Trophoblast cell (in vitro differentiated cells and primary cell): Measurements from ENCODE around the gene CACNA1C.

Experiments
- DNase-seq, 2 donors: peaks; one replicate each; pipeline ENCODE4 v3.0.0-alpha.2; 2016
- H2AFZ ChIP-seq: 2 replicates; pipeline ENCODE4 v1.6.1; 2013; ENCODE audit warnings: low read length, moderate library complexity, mild to moderate bottlenecking; ENCODE audit not compliant: insufficient read depth, poor library complexity
- H2AK5ac ChIP-seq: 2 replicates; pipeline ENCODE4 v1.6.1; 2013; ENCODE audit warnings: mild to moderate bottlenecking, low read length
- H2BK120ac ChIP-seq: 2 replicates; pipeline ENCODE4 v1.6.1; 2013; ENCODE audit warnings: low read length, mild to moderate bottlenecking, moderate library complexity; ENCODE audit not compliant: insufficient read depth, poor library complexity
- H2BK12ac ChIP-seq: 2 replicates; pipeline ENCODE4 v1.6.1; 2013; ENCODE audit warnings: mild to moderate bottlenecking, low read length, moderate library complexity
- H2BK5ac ChIP-seq: 2 replicates; pipeline ENCODE4 v1.6.1; 2013; ENCODE audit warnings: low read length, low read depth, moderate library complexity, mild to moderate bottlenecking; ENCODE audit not compliant: poor library complexity
- H3K14ac ChIP-seq: 2 replicates; pipeline ENCODE4 v1.6.1; 2013; ENCODE audit warnings: mild to moderate bottlenecking, low read length
- H3K18ac ChIP-seq: 2 replicates; pipeline ENCODE4 v1.6.1; 2013; ENCODE audit warnings: mild to moderate bottlenecking, low read length
- H3K23ac ChIP-seq: 2 replicates; pipeline ENCODE4 v1.6.1; 2013; ENCODE audit warnings: low read length
- H3K27ac ChIP-seq: 2 replicates; pipeline ENCODE4 v1.5.1; 2013; ENCODE audit warnings: low read depth, mild to moderate bottlenecking, inconsistent platforms, low read length, moderate library complexity
- H3K27me3 ChIP-seq: 2 replicates; pipeline ENCODE4 v1.6.1; 2013; ENCODE audit warnings: inconsistent platforms, mild to moderate bottlenecking, low read length, moderate library complexity; ENCODE audit not compliant: insufficient read depth
- H3K36me3 ChIP-seq, 2 experiments: 1 replicate in 1 of 2; 2 replicates in 1 of 2; pipeline ENCODE4 v1.6.1; 2013; ENCODE audit warnings: low read length in 2 of 2, mild to moderate bottlenecking in 2 of 2, moderate library complexity in 1 of 2; ENCODE audit not compliant: insufficient read depth in 2 of 2, control insufficient read depth in 1 of 2
- H3K4ac ChIP-seq: 2 replicates; pipeline ENCODE4 v1.6.1; 2013; ENCODE audit warnings: low read depth, mild to moderate bottlenecking, low read length, moderate library complexity
- H3K4me1 ChIP-seq, 2 experiments: 1 replicate in 1 of 2; 2 replicates in 1 of 2; pipeline ENCODE4 v1.6.1; 2013; ENCODE audit warnings: low read length in 2 of 2, mild to moderate bottlenecking in 2 of 2, moderate library complexity in 1 of 2; ENCODE audit not compliant: insufficient read depth in 2 of 2, control insufficient read depth in 1 of 2
- H3K4me2 ChIP-seq: 2 replicates; pipeline ENCODE4 v1.6.1; 2013; ENCODE audit warnings: inconsistent platforms, mild to moderate bottlenecking, low read length, moderate library complexity
- H3K4me3 ChIP-seq: 2 replicates; pipeline ENCODE4 v1.5.1; 2013; ENCODE audit warnings: mild to moderate bottlenecking, low read depth, low read length, inconsistent platforms
- H3K79me1 ChIP-seq: one replicate; pipeline ENCODE4 v1.6.1; 2013; ENCODE audit warnings: low read length
- H3K79me2 ChIP-seq: 2 replicates; pipeline ENCODE4 v1.6.1; 2013; ENCODE audit warnings: low read length, mild to moderate bottlenecking; ENCODE audit not compliant: control insufficient read depth, insufficient read depth, poor library complexity
- H3K9ac ChIP-seq: 2 replicates; pipeline ENCODE4 v1.6.1; 2013; ENCODE audit warnings: mild to moderate bottlenecking, low read length
- H3K9me3 ChIP-seq: 2 replicates; pipeline ENCODE4 v1.6.1; 2013; ENCODE audit warnings: low read depth, mild to moderate bottlenecking, control low read depth, inconsistent platforms, low read length; ENCODE audit not compliant: insufficient read depth
- H4K12ac ChIP-seq: 2 replicates; pipeline ENCODE4 v1.6.1; 2013; ENCODE audit warnings: low read depth, mild to moderate bottlenecking, low read length, moderate library complexity
- H4K8ac ChIP-seq: 2 replicates; pipeline ENCODE4 v1.6.1; 2013; ENCODE audit warnings: low read depth, mild to moderate bottlenecking, low read length, moderate library complexity
- H4K91ac ChIP-seq: one replicate; pipeline ENCODE4 v1.6.1; 2013; ENCODE audit warnings: low read depth, mild to moderate bottlenecking, low read length, moderate library complexity
- WGBS: extraction: QIAGEN DNeasy Blood & Tissue Kit; methylation state at CpG from one replicate; pipeline ENCODE4 v1.1.7; 2013; ENCODE audit warnings: missing lambda C conversion rate; ENCODE audit not compliant: insufficient read length, insufficient coverage; ENCODE audit errors: extremely low coverage; 5-methylcytosine and 5-hydroxymethylcytosine counted together

Gene CACNA1C

DNA sequence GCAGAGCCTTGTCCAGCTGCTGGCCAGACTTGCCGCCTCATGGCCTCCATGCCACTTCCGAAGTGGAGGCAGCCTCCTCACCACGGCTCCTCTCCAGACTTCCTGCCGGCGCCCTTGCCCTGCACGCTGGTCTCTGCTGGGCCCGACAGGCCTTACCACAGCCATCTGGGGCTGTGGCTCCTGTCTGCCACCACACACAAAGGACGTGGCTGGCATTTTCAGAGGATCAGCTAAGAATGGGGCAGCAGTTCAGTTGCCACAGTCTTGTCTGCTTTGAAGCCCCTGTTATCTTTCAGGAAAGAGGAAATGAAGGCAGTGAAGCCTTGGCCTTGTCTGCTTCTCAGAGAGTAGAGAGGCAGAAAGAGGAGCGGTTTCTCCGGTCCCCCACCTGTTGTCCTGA, 564.0 kb downstream of the CACNA1C start:
- H3K9ac ChIP-seq, result no peak overlapping the region
- H4K12ac ChIP-seq, result no peak overlapping the region
- no peak overlapping the region for H2BK120ac ChIP-seq
- no peak overlapping the region for H2BK5ac ChIP-seq
- H2AK5ac ChIP-seq, result no peak overlapping the region
- H3K27ac ChIP-seq, result no peak overlapping the region
- no peaks in the 10 kb centered on the region for H3K79me2 ChIP-seq
- DNase-seq, result no peak
- H3K27me3 ChIP-seq, result no peaks in the 10 kb centered on the region
- H3K4me1 ChIP-seq, result no peaks in the 10 kb centered on the region
- no peak overlapping the region for H3K4me2 ChIP-seq
- no CpG with 5 or more reads among the region's 10 CpGs for WGBS
- no peaks in the 10 kb centered on the region for H3K79me1 ChIP-seq
- no peak overlapping the region for H2BK12ac ChIP-seq
- no peak overlapping the region for H3K23ac ChIP-seq
- H3K18ac ChIP-seq, result no peak overlapping the region
- H3K36me3 ChIP-seq, result peaks cover 0 to 10% of the 10 kb centered on the region in 2 experiments
- no peak overlapping the region for H3K14ac ChIP-seq
- H2AFZ ChIP-seq, result no peak overlapping the region
- no peak overlapping the region for H4K8ac ChIP-seq
- H3K4me3 ChIP-seq, result no peak overlapping the region
- H3K4ac ChIP-seq, result no peak overlapping the region
- H3K9me3 ChIP-seq, result peaks cover 3% of the 10 kb centered on the region
- H4K91ac ChIP-seq, result no peak overlapping the region

DNA sequence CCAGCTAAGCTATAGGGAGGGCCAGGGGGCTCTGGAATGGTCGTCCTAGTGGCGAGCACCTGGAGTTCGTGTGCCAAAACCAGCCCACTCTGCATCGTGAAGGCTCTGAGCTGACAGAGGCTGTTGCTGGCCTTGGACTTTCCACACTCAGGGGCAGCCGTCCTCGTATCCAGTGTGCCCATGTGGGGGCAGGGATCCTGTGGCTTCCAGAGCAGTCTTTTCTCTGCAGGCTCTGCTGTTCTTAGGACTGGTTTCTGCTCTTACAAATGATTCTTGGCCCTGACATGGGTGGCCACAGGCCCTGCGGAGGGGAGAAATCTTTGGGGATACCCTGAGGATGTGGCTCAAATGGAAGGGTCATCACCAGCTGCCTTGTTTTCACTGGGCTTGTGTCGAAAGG, 564.6 kb downstream of the CACNA1C start:
- Histone ChIP-seq H3K4ac (no peak overlapping the region), H2AK5ac (no peak overlapping the region), H3K4me3 (no peak overlapping the region), H3K27ac (no peak overlapping the region), H3K9me3 (peaks cover 3% of the 10 kb centered on the region), H3K79me2 (no peaks in the 10 kb centered on the region), H3K27me3 (no peaks in the 10 kb centered on the region), H3K14ac (no peak overlapping the region), H2BK120ac (no peak overlapping the region), H3K23ac (no peak overlapping the region), H2AFZ (no peak overlapping the region), H3K79me1 (no peaks in the 10 kb centered on the region), H3K9ac (no peak overlapping the region), H2BK12ac (no peak overlapping the region), H4K8ac (no peak overlapping the region), H4K12ac (no peak overlapping the region), H3K4me2 (no peak overlapping the region), H3K4me1 (no peaks in the 10 kb centered on the region), H3K18ac (no peak overlapping the region), H2BK5ac (no peak overlapping the region), H4K91ac (peak overlapping the region; percentile 20), H3K36me3 (peaks cover 0 to 10% of the 10 kb centered on the region in 2 experiments)
- DNase-seq, result no peak
- WGBS, result no CpG with 5 or more reads among the region's 8 CpGs

DNA sequence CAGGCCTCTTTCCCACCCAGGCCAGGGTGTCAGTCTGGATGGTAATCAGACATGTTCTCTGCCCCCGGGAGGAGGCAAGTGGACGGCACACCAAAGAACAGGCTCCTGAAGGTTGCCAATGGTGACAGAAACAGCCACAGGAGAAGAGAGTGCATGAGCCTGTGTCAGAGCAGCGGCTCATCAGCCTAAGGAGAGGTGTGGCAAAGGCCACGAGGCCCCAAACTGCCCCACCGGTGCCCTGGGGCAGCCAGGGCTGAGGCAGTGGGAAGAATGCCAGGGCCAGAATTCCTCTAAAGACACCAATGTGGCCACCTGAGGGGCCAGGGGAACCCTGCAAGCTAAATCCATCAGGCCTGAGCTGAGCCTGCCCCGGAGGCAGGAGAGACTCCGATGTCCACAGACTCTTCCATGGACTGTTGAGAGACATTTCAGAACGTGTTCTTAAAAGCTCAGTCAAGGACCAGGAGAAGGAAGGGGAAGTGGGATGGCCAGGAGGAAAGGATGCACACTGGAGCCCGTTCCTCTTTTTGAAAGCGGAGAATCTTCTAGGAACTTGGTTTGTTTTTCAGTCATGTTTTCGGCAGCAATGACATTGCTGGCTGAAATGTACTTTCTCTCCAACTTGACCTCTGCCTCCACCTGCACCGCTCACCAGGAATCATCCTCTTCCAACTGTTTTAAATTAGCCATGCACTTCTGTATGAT, 565.7 kb downstream of the CACNA1C start:
- Histone ChIP-seq H3K27me3 (no peaks in the 10 kb centered on the region), H3K9ac (no peak overlapping the region), H3K27ac (no peak overlapping the region), H3K23ac (no peak overlapping the region), H3K4ac (no peak overlapping the region), H3K4me2 (no peak overlapping the region), H3K18ac (no peak overlapping the region), H2BK12ac (no peak overlapping the region), H4K12ac (no peak overlapping the region), H4K91ac (no peak overlapping the region), H3K9me3 (peaks cover 3% of the 10 kb centered on the region), H3K14ac (no peak overlapping the region), H2AFZ (no peak overlapping the region), H2AK5ac (no peak overlapping the region), H2BK120ac (no peak overlapping the region), H4K8ac (no peak overlapping the region), H3K4me1 (no peaks in the 10 kb centered on the region), H3K4me3 (no peak overlapping the region), H3K36me3 (peaks cover 0 to 10% of the 10 kb centered on the region in 2 experiments), H2BK5ac (no peak overlapping the region), H3K79me2 (no peaks in the 10 kb centered on the region), H3K79me1 (no peaks in the 10 kb centered on the region)
- DNase-seq, result no peak
- no CpG with 5 or more reads among the region's 12 CpGs for WGBS

DNA sequence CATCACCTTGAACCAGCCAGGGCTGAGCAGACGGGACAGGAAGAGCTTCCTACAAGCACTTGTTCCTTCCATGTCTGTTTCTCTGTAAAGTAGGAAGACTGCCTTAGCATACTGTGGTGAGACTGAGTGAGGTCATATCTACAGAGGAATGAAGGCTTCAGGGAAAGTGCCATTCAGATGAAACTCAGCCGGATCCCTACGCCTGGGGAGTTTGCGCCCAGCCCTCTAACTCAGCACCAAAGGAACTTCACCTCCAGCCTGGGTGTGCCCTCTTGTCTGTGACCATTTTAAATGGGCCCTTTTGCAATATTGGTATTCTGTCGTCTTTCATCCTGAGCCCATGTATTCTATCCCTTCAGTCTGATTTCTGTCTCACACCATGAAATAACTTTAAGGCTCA, 566.3 kb downstream of the CACNA1C start:
- Histone ChIP-seq H2AFZ (no peak overlapping the region), H4K12ac (no peak overlapping the region), H3K36me3 (peaks cover 0 to 8% of the 10 kb centered on the region in 2 experiments), H3K27me3 (no peaks in the 10 kb centered on the region), H3K4me2 (no peak overlapping the region), H3K79me1 (no peaks in the 10 kb centered on the region), H3K4ac (no peak overlapping the region), H3K4me3 (no peak overlapping the region), H2BK12ac (no peak overlapping the region), H3K4me1 (no peaks in the 10 kb centered on the region), H3K14ac (no peak overlapping the region), H2BK120ac (no peak overlapping the region), H2BK5ac (no peak overlapping the region), H3K9ac (no peak overlapping the region), H3K23ac (no peak overlapping the region), H3K27ac (no peak overlapping the region), H4K8ac (no peak overlapping the region), H3K9me3 (peaks cover 3% of the 10 kb centered on the region), H4K91ac (no peak overlapping the region), H2AK5ac (no peak overlapping the region), H3K18ac (no peak overlapping the region), H3K79me2 (no peaks in the 10 kb centered on the region)
- DNase-seq, result peak; percentile 79 to 85
- WGBS, result no CpG with 5 or more reads among the region's 5 CpGs
